Body of pancreas (tissue), 4 donors: ENCODE data around the gene TTLL5. TPM values are rescaled to one million over a fixed set of nuclear protein-coding genes. Genes with fewer than 3 reads are reported as not detected.

Source experiments
- ATAC-seq: fragments of 150-250 bp; one replicate; pipeline ENCODE4 v1.9.1; 2016
- DNase-seq, 4 donors: peaks; one replicate each; pipeline ENCODE4 v3.0.0-alpha.2; 2019
- H3K27ac ChIP-seq, 4 donors: fragments of 200-600 bp; sonication (generic); 1 replicate in 3 of 4; 2 replicates in 1 of 4; pipeline versions ENCODE4 v1.5.1 to v1.6.1; 2016 to 2019; ENCODE audit warnings: mild to moderate bottlenecking in 1 of 4, mixed read lengths in 1 of 4, moderate library complexity in 1 of 4
- H3K27me3 ChIP-seq, 2 donors: fragments of 200-600 bp; sonication (generic); one replicate each; pipeline ENCODE4 v1.6.0; 2016; ENCODE audit warnings: mild to moderate bottlenecking in 1 of 2
- H3K36me3 ChIP-seq, 2 donors: fragments of 200-600 bp; sonication (generic); replicated peaks in 1 of 2; 2 replicates each; pipeline ENCODE4 v1.5.1; 2016; ENCODE audit warnings: low read depth in 2 of 2; ENCODE audit not compliant: insufficient read depth in 1 of 2
- H3K4me1 ChIP-seq: fragments of 200-600 bp; sonication (generic); one replicate; pipeline ENCODE4 v1.6.0; 2016
- H3K4me3 ChIP-seq, 2 donors: fragments of 200-600 bp; sonication (generic); 1 replicate in 1 of 2; 2 replicates in 1 of 2; pipeline ENCODE4 v1.5.1; 2016 to 2019
- H3K9me3 ChIP-seq, 3 donors: fragments of 200-600 bp; sonication (generic); 1 replicate in 2 of 3; 2 replicates in 1 of 3; pipeline ENCODE4 v1.5.1; 2016
- POLR2A ChIP-seq, 3 donors: fragments of 450-650 bp; IDR thresholded peaks; one replicate each; pipeline ENCODE4 v1.6.1; 2016; ENCODE audit warnings: antibody characterized with exemption in 3 of 3, mild to moderate bottlenecking in 2 of 3
- WGBS, 2 donors: methylation state at CpG; one replicate each; pipeline ENCODE4 v1.1.5; 2017; 5-methylcytosine and 5-hydroxymethylcytosine counted together
- intact Hi-C: fragments of 100-400 bp; cut with DNase I; formaldehyde crosslinking; loops from one replicate; pipeline ENCODE4 v1.15.1; 2023
- total RNA-seq, 2 donors: library from RNA; depleted of rRNA; stranded (reverse); fragments of >200 nt; gene quantifications; one replicate each; pipeline ENCODE4 v1.1.0, GENCODE V29; 2016
- TF ChIP-seq, protein P1 (sequence below), 7 experiments: fragments of 450-650 bp in 4 of 7; fragments of 200-600 bp in 3 of 7; sonication (generic) in 3 of 7; IDR thresholded peaks; one replicate each; pipeline ENCODE4 v1.5.1; 2016 to 2019; ENCODE audit warnings: antibody characterized with exemption in 7 of 7

TTLL5 gene
- total RNA-seq, 2 donors from 2014 or later = 21.0 to 21.8 TPM

DNA sequence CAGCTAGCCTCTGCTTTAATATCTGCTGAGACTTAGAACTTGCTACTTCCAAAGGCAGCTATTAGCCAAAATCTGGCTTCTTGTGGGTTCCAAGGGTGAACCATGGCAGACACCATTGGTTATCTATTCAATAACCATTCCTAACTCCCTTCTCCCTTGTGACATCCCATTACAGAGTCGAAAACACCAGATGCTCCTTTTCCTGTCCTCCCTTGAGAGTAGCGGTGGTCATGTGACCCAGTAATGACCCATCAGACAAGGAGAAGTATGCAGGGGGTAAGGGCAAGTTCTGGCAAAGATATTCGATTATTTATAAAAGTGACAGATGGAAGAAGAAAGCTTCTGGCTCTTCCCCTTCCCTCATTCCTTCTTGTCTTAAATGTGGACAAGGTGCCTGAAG is 300.6 kb downstream of the TTLL5 start:
- Histone ChIP-seq H3K4me3 (no peak overlapping the region), H3K4me1 (no peaks in the 10 kb centered on the region), H3K9me3 (no peaks in the 10 kb centered on the region), H3K36me3 (peaks cover 0 to 12% of the 10 kb centered on the region in 2 donors), H3K27ac (no peak overlapping the region), H3K27me3 (no peaks in the 10 kb centered on the region)
- DNase-seq = no peak
- no peak for ATAC-seq
- no peak for TF ChIP-seq POLR2A (IDR thresholded peaks at IDR 0.05)
- TF ChIP-seq, protein P1, sequence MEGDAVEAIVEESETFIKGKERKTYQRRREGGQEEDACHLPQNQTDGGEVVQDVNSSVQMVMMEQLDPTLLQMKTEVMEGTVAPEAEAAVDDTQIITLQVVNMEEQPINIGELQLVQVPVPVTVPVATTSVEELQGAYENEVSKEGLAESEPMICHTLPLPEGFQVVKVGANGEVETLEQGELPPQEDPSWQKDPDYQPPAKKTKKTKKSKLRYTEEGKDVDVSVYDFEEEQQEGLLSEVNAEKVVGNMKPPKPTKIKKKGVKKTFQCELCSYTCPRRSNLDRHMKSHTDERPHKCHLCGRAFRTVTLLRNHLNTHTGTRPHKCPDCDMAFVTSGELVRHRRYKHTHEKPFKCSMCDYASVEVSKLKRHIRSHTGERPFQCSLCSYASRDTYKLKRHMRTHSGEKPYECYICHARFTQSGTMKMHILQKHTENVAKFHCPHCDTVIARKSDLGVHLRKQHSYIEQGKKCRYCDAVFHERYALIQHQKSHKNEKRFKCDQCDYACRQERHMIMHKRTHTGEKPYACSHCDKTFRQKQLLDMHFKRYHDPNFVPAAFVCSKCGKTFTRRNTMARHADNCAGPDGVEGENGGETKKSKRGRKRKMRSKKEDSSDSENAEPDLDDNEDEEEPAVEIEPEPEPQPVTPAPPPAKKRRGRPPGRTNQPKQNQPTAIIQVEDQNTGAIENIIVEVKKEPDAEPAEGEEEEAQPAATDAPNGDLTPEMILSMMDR (IDR thresholded peaks at IDR 0.05) = no peak
- WGBS, 2 donors = 71 to 78% methylated on average over 3 of the region's 3 CpGs
- intact Hi-C loops = no loop called here

DNA sequence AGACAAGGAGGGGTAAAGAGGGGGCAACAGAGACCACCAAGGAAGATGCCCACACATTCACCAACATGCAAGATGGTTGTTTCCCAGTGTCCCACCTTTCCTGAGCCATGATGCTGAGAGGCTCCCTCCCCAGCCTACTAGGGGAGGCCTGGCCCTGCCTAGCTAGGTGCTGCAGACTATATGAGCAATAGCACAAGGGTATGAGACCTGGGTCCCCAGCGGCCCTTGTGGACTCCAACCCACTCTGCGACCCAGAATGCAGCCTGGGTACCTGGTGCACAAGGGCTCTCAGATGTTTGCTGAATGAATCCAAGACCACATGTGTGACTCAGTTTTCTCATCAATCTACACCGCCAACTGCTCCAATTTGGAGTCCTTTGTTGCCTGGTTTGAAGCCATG is 306.8 kb downstream of the TTLL5 start:
- TF ChIP-seq, protein P1 (IDR thresholded peaks at IDR 0.05) = no peak
- no peak for TF ChIP-seq POLR2A (IDR thresholded peaks at IDR 0.05)
- Histone ChIP-seq H3K36me3 (peaks cover 0 to 2% of the 10 kb centered on the region in 2 donors), H3K9me3 (no peaks in the 10 kb centered on the region), H3K4me3 (no peak overlapping the region), H3K27ac (no peak overlapping the region), H3K27me3 (no peaks in the 10 kb centered on the region), H3K4me1 (peaks cover 3% of the 10 kb centered on the region)
- 93 to 96% methylated on average over 3 of the region's 3 CpGs for WGBS, 2 donors
- DNase-seq = no peak
- no peak for ATAC-seq
- intact Hi-C loops = loop anchor here (5.0 kb wide), 1 partner anchor 266 kb away; no protein-coding TSS in a partner anchor

DNA sequence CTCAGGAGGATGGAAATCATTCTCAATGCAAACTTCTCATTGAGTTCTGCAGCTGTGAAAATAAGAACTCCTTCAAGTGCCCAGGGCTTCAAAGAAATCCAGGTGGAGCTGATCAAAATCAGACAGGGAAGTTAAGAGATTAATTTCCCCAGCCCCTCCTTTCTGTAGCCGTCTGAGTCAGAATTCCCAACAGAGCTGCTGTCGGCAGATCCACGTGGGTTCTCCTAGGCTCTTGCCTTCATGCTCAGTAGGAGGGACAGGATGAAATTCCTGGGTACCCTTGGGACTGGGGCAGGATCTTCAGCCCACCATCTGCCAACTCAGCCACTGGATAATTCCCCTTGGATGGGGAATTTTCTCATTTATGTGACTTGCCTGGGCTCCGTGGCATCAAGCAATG is 307.4 kb downstream of the TTLL5 start:
- 70 to 77% methylated on average over 4 of the region's 4 CpGs for WGBS, 2 donors
- H3K36me3 ChIP-seq = no peaks in the 10 kb centered on the region

DNA sequence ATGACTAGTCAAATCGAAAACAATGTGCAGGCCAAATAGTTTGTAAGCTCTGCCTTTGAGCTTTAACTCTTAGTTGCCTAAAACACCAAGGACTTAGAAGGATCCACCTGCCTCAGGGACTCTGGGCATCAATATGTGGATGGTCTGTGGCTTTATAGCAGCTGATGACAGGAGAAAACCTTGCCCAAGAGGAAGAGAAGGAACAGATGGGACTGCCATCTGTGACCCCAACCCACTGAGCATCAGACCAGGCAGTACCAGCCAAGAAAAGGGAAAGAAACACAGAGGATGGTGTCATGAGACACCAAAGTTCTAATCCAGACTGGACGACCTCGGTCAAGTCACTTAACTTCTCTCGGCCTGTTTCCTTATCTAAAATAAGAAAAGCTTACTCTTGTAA is 308.1 kb downstream of the TTLL5 start:
- no peak overlapping the region for H3K27ac ChIP-seq
- intact Hi-C loops = loop anchor here (5.0 kb wide), 1 partner anchor 267 kb away; no protein-coding TSS in a partner anchor
- TF ChIP-seq POLR2A (IDR thresholded peaks at IDR 0.05) = no peak
- TF ChIP-seq, protein P1 (IDR thresholded peaks at IDR 0.05) = no peak
- no peak for ATAC-seq
- no peak overlapping the region for H3K4me3 ChIP-seq
- WGBS, 2 donors = 73 to 86% methylated on average over 4 of the region's 4 CpGs
- H3K4me1 ChIP-seq = peaks cover 13% of the 10 kb centered on the region
- H3K36me3 ChIP-seq = no peaks in the 10 kb centered on the region
- H3K27me3 ChIP-seq = no peaks in the 10 kb centered on the region
- DNase-seq = no peak
- H3K9me3 ChIP-seq = no peaks in the 10 kb centered on the region

More for the DNA sequence above, 307.4 kb downstream of the TTLL5 start:
- H3K4me1 ChIP-seq = peaks cover 9% of the 10 kb centered on the region
- H3K27me3 ChIP-seq = no peaks in the 10 kb centered on the region
- ATAC-seq (peak; percentile 47), DNase-seq (no peak)
- TF ChIP-seq, protein P1 (IDR thresholded peaks at IDR 0.05) = no peak
- no peak for TF ChIP-seq POLR2A (IDR thresholded peaks at IDR 0.05)
- intact Hi-C loops = loop anchor here (5.0 kb wide), 1 partner anchor 266 kb away; no protein-coding TSS in a partner anchor
- H3K9me3 ChIP-seq = no peaks in the 10 kb centered on the region
- H3K27ac ChIP-seq = no peak overlapping the region
- no peak overlapping the region for H3K4me3 ChIP-seq

DNA sequence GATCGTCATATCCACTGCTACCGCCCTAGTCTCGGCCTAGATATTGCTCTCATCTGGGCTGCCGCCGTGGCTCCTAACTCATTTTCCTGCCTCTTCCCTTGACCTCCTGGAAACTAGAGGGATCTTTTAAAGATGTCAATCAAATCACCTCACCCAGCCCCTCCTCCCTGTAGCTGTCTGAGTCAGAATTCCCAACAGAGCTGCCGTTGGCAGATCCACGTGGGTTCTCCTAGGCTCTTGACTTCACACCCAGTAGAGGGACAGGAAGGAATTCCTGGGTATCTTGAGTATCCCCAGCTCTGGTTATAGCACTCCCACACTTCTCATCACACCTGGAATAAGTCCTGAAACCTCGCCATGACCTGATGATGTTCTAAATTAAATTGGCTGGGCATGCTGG is 308.8 kb downstream of the TTLL5 start:
- intact Hi-C loops = loop anchor here (5.0 to 10.0 kb wide), 2 partner anchors 268 to 395 kb away; partner anchors contain the start of gene FLVCR2
- H3K27me3 ChIP-seq = no peaks in the 10 kb centered on the region
- H3K27ac ChIP-seq = no peak overlapping the region
- 76 to 80% methylated on average over 8 of the region's 8 CpGs for WGBS, 2 donors
- H3K9me3 ChIP-seq = no peaks in the 10 kb centered on the region
- H3K4me3 ChIP-seq = no peak overlapping the region
- TF ChIP-seq POLR2A (IDR thresholded peaks at IDR 0.05) = no peak
- TF ChIP-seq, protein P1 (IDR thresholded peaks at IDR 0.05) = no peak
- ATAC-seq = no peak
- no peak for DNase-seq
- H3K4me1 ChIP-seq = peaks cover 13% of the 10 kb centered on the region
- no peaks in the 10 kb centered on the region for H3K36me3 ChIP-seq
